Measurements from ENCODE around the gene TNNT1.
"Not testable (repeated sequence)": the region's sequence is repeated elsewhere in the genome, so short reads cannot be mapped to it uniquely, and the experiment has no call there.

The TNNT1 gene

GRCh38 chr19:55174425-55175116 lies 25.6 kb upstream of the TNNT1 start:
- peak overlapping the region; percentile 78 for H3K27ac ChIP-seq

DNA sequence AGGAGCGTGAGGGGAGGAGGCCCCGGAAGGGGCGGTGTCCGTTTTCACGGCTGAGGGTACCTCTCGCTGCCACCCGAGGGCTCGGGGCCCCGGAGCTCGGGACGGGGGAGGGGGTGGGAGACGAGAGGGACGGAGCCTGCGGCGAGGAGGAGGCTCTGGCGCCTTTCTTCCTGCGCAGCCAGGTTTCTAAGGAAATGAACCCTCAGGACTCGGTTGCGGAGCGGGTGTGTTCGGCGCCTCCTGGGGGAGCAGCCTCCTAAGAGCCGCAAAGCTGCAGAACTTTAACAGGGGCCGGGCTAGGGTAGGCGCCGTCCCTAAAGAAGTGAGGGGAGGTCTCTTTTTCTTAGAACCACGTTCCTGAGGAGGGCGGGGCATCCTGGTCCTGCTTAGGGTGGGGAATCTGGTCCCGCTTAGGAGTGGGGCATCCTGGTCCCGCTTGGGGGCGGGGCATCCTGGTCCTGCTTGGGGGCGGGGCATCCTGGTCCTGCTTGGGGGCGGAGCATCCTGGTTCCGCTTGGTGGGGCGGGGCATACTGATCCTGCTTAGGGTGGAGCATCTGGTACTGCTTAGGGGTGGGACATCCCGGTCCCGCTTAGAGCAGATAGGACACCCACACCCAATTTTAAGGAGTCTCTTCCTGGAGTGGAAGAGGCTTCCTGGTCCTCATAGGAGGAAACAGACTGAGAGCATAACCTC lies 24.9 kb upstream of the TNNT1 start:
- TF ChIP-seq CTCF (IDR thresholded peaks at IDR 0.05) (0 out of 2 replicates have a peak, but pooled peaks have one; percentile 5), ZFX (IDR thresholded peaks at IDR 0.05; ENCODE audit: borderline replicate concordance) (no peak)
- peak overlapping the region; percentile 78 for H3K27ac ChIP-seq

More at GRCh38 chr19:55174425-55175116, 25.6 kb upstream of the TNNT1 start:
- TF ChIP-seq CTCF (IDR thresholded peaks at IDR 0.05) (no peak), ZFX (IDR thresholded peaks at IDR 0.05; ENCODE audit: borderline replicate concordance) (no peak)

GRCh38 chr19:55173186-55173713 lies 24.2 kb upstream of the TNNT1 start:
- TF ChIP-seq CTCF (IDR thresholded peaks at IDR 0.05) (no peak), ZFX (IDR thresholded peaks at IDR 0.05; ENCODE audit: borderline replicate concordance) (no peak)
- peak overlapping the region; percentile 78 for H3K27ac ChIP-seq

DNA sequence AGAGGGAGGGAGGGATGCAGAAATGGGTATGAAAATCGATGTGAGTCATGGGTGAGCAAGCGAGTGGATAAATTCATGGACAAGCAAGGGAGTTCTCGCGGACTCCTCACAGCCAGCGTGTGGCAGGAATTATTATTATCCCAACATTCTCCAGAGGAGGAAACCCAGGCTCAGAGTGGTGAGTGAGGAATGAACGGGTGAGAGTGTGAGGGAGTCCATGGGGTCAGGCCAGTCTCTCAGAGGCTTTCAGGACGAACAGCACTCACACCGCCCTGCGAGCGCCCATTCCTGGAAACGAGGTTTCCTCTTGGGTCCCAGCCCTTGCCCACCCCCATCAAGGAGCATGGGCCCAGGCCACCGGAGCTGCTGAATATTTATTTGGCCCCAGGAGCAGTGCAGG lies 23.7 kb upstream of the TNNT1 start:
- TF ChIP-seq CTCF (IDR thresholded peaks at IDR 0.05) (no peak), ZFX (IDR thresholded peaks at IDR 0.05; ENCODE audit: borderline replicate concordance) (no peak)
- H3K27ac ChIP-seq, result no peak overlapping the region

DNA sequence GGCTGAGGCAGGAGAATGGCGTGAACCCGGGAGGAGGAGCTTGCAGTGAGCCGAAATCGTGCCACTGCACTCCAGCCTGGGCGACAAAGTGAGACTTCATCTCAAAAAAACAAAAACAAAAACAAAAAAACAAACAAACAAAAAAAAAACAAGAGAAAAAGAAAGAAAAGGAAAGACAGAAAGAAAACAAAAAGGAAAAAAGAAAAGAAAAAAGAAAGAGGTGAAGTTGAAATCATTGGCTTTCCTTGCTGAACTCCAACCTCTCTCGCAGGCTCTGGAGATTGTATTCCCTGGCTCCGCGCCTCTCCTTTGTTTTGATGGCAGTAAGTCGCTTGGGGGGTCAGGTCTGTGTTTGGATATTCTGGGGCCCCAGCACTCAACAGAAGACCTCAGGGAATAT lies 23.3 kb upstream of the TNNT1 start:
- not testable (repeated sequence) for H3K27ac ChIP-seq

DNA sequence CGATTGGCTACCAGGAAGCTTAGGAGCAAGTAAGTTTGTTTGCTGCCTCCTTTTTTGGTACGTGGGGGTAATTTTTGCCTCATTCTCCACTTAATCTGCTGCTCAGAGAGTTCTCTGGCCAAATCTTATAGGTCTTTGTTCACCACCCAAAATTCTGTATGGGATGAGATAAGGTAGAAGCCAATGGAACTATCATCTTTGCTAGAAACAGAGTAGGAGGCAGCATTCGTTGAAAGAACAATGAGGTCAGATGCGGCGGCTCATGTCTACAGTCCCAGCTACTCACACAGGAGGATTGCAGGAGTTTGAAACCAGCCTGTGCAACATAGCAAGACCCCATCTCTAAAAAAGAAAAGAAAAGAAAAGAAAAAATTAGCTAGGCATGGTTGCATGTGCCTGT lies 22.4 kb upstream of the TNNT1 start:
- H3K27ac ChIP-seq, result no peak overlapping the region
- TF ChIP-seq CTCF (IDR thresholded peaks at IDR 0.05) (no peak), ZFX (IDR thresholded peaks at IDR 0.05; ENCODE audit: borderline replicate concordance) (no peak)

- TF ChIP-seq ZFX (IDR thresholded peaks at IDR 0.05; ENCODE audit: borderline replicate concordance), result no peak
- no peak for TF ChIP-seq CTCF (IDR thresholded peaks at IDR 0.05)
- no peak overlapping the region for H3K27ac ChIP-seq
These were observed 20.1 kb upstream of the TNNT1 start for GRCh38 chr19:55169136-55169535.

Measured in 22Rv1 (cell line).